ENCODE data around the gene P3H1.
"Not testable (repeated sequence)": the region's sequence is repeated elsewhere in the genome, so short reads cannot be mapped to it uniquely, and the experiment has no call there.

The P3H1 gene

GRCh38 chr1:42730002-42730401, 36.8 kb downstream of the P3H1 start:
- no peak for DNase-seq

DNA sequence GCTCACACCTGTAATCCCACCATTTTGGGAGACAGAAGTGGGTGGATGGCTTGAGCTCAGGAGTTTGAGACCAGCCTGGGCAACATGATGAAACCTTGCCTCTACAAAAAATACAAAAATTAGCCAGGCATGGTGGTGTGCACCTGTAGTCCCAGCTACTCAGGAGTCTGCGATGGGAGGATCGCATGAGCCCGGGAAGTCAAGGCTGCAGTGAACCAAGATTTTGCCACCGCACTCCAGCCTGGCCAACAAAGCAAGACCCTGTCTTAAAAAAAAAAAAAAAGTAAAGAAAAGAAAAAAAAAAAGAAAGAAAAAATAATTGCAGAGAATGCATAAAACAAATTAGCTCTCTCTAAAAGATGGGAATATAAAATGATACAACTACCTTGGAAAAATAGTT, 41.0 kb downstream of the P3H1 start:
- DNase-seq = not testable (repeated sequence)

DNA sequence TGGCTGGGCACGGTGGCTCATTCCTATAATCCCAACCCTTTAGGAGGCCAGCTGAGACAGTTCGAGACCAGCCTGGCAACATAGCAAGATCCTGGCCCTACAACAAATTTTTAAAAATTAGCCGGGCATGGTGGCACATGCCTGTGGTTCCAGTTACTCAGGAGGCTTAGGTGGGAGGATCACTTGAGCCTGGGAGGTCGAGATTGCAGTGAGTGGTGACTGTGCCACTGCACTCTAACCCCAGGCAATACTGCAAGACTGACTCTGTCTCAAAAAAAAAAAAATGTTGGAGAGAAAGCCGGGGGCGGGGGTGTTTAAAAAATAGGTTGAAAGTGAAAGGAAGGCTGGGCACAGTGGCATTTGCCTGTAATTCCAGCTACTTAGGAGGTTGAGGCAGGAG, 43.3 kb downstream of the P3H1 start:
- no peak for DNase-seq

DNA sequence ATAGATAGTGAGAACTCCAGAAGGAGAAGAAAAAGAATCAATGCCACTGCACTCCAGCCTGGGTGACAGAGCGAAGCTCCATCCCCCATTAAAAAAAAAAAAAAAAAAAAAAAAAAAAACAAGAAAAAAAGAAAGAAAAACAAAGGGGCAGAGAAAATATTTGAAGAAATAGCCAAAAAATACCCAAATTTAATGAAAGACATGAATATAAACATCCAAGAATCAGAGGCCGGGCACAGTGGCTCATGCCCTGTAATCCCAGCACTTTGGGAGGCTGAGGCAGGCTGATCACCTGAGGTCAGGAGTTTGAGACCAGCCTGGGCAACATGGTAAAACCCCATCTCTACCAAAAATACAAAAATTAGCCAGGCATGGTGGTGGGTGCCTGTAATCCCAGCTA, 44.4 kb downstream of the P3H1 start:
- DNase-seq = not testable (repeated sequence)

DNA sequence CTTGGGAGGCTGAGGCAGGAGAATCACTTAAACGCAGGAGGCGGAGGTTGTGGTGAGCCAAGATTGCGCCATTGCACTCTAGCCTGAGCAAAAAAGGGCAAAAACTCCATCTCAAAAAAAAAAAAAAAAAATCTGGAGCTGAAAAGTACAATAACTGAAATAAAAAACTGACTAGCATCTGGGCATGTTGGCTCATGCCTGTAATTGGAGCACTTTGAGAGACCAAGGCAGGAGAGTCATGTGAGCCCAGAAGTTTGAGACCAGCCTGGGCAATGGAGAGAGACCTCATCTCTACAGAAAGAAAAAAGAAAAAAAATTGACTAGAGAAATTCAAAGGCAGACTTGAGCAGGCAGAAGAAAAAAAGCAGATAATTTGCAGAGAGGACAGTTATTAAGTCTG, 44.9 kb downstream of the P3H1 start:
- DNase-seq = no peak

- DNase-seq = no peak
Measured at GRCh38 chr1:42720868-42721267, 46.0 kb downstream of the P3H1 start.

- not testable (repeated sequence) for DNase-seq
Measured at GRCh38 chr1:42714441-42714840, 52.4 kb downstream of the P3H1 start.

GRCh38 chr1:42713293-42713692, 53.5 kb downstream of the P3H1 start:
- DNase-seq = no peak

DNA sequence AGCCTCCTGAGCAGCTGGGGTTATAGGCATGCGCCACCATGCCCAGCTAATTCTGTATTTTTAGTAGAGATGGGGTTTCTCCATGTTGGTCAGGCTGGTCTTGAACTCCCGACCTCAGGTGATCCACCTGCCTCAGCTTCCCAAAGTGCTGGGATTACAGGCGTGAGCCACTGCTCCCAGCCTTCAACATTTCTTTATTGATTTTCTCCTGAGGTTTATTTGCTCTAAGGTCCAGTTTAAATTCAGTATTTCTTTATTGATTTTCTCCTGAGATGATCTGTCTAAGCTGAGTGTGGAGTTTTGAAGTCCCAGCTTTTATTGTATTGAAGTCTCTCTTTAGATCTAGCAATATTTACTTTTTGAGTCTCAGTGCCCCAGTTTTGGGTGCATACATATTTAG, 54.0 kb downstream of the P3H1 start:
- not testable (repeated sequence) for DNase-seq

GRCh38 chr1:42703888-42704464, 62.9 kb downstream of the P3H1 start:
- no peak for DNase-seq

DNA sequence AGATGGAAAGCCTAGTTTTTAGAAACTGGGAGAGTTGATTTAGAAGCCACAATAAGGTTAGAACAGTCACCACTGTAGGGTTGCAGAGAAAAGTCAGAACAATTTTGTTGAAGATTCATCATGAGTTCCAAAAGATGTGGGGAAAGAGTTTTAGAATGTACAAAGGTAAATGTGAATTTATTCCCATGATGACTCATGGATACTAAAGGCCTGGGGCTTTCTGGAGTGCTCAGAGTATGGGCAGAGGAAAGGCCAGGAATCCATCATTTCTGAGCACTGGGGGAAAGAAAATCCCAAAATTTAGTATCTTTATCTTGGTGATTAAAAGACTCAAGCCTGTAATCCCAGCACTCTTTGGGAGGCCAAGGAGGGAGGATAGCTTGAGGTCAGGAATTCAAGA, 66.8 kb downstream of the P3H1 start:
- DNase-seq = no peak

- no peak for DNase-seq
Measured at GRCh38 chr1:42698081-42698813, 68.6 kb downstream of the P3H1 start.

All from fibroblast of skin of scalp (primary cell).